LNCaP clone FGC (cell line): ENCODE measurements around the gene ACTR1A.

Experiments
- DNase-seq: peaks from one replicate; pipeline ENCODE4 v3.0.0-alpha.2; 2011; ENCODE audit warnings: low read depth
- H3K4me3 ChIP-seq: 2 replicates; pipeline ENCODE4 v1.5.1; 2011; ENCODE audit warnings: mild to moderate bottlenecking, low read depth, low read length, control low read depth
- TF ChIP-seq, protein P1 (sequence below): IDR thresholded peaks from 2 replicates; pipeline ENCODE4 v1.5.1; 2012; ENCODE audit warnings: mild to moderate bottlenecking; ENCODE audit not compliant: control insufficient read depth, insufficient read depth; ENCODE audit errors: extremely low read depth

ACTR1A gene

DNA sequence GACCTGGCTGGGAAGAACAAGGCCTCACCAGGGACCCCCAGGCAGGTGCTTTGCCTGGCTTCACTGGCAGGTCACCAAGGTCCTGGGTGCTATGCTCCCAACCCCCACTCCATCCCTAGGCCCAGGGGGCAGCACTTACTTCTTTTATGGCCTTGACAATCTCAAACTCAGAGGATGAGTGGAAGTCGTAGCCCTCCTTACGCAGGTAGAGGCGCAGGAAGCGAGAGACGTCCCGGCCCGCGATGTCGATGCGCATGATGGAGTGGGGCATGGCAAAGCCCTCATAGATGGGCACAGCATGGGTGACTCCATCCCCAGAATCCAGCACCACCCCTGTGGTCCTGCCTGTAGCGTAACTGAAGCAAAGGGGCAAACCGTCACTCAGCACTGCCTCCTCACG lies 18.5 kb downstream of the ACTR1A start:
- no peak overlapping the region for H3K4me3 ChIP-seq
- TF ChIP-seq, protein P1, sequence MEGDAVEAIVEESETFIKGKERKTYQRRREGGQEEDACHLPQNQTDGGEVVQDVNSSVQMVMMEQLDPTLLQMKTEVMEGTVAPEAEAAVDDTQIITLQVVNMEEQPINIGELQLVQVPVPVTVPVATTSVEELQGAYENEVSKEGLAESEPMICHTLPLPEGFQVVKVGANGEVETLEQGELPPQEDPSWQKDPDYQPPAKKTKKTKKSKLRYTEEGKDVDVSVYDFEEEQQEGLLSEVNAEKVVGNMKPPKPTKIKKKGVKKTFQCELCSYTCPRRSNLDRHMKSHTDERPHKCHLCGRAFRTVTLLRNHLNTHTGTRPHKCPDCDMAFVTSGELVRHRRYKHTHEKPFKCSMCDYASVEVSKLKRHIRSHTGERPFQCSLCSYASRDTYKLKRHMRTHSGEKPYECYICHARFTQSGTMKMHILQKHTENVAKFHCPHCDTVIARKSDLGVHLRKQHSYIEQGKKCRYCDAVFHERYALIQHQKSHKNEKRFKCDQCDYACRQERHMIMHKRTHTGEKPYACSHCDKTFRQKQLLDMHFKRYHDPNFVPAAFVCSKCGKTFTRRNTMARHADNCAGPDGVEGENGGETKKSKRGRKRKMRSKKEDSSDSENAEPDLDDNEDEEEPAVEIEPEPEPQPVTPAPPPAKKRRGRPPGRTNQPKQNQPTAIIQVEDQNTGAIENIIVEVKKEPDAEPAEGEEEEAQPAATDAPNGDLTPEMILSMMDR, result no peak
- no peak for DNase-seq

- TF ChIP-seq, protein P1, result no peak
- DNase-seq, result no peak
- H3K4me3 ChIP-seq, result no peak overlapping the region
These were observed 22.1 kb downstream of the ACTR1A start for GRCh38 chr10:102480396-102480795.

- DNase-seq, result no peak
- TF ChIP-seq, protein P1, result no peak
- no peak overlapping the region for H3K4me3 ChIP-seq
These were observed 22.9 kb downstream of the ACTR1A start for GRCh38 chr10:102479651-102480050.

DNA sequence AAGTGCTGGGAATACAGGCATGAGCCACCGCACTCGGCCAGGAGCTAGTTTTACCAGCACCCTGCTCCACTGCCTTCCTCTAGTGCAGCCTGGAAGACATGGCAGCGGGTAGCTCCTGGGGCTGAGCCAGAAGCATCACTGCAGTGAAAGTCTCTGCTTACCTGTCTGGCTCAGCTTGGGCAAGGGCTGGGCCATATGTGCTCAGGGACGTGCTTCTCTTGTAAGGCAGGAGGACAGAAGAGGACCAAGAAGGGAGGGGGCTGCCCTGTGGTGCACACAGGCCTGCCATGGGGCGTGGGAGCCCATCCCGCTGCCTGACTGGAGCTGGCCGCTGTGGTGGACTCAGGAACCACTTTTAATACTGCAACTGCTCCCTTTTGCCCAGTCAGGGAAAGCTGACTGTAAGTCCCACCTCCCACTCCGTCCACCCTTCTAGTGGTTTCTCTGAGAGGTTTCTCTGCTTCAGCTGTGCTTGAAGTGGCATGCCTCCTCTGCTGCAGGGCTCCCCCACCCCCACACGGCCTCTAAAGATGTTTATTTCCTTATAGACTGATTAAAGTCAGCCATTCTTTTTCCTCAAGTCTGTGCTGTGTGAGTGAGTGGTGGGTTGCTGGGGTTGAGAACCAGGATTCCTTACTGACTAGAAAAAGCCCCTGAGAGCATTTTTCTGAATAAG lies 25.9 kb downstream of the ACTR1A start:
- H3K4me3 ChIP-seq, result no peak overlapping the region
- TF ChIP-seq, protein P1, result no peak
- DNase-seq, result no peak

DNA sequence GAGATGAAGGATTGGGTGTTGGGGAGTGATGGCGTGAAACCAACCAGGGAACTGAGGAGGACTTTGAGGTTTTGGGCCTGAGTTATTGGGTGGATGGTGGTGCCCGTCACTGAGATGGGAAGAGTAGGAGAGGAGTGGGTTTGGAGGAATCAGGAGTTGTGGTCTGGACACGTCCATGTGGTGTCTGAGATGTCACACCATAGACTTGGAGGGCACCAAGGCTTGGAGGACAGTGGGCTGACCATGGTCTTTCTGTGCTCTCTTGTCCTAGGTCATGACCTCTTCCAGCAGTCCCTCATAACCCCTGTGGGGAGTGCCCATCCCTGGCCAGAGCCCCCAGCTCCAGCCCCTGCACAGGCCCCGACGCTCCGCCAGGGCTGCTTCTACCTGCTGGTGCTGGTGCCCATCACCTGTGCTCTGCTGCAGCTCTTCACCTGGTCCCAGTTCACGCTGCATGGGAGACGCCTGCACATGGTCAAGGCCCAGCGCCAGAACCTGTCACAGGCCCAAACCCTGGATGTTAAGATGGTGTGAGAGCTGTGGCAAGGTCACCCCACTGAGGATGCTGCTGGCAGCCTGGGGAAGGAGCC lies 27.0 kb downstream of the ACTR1A start:
- TF ChIP-seq, protein P1, result no peak
- no peak for DNase-seq
- no peak overlapping the region for H3K4me3 ChIP-seq

DNA sequence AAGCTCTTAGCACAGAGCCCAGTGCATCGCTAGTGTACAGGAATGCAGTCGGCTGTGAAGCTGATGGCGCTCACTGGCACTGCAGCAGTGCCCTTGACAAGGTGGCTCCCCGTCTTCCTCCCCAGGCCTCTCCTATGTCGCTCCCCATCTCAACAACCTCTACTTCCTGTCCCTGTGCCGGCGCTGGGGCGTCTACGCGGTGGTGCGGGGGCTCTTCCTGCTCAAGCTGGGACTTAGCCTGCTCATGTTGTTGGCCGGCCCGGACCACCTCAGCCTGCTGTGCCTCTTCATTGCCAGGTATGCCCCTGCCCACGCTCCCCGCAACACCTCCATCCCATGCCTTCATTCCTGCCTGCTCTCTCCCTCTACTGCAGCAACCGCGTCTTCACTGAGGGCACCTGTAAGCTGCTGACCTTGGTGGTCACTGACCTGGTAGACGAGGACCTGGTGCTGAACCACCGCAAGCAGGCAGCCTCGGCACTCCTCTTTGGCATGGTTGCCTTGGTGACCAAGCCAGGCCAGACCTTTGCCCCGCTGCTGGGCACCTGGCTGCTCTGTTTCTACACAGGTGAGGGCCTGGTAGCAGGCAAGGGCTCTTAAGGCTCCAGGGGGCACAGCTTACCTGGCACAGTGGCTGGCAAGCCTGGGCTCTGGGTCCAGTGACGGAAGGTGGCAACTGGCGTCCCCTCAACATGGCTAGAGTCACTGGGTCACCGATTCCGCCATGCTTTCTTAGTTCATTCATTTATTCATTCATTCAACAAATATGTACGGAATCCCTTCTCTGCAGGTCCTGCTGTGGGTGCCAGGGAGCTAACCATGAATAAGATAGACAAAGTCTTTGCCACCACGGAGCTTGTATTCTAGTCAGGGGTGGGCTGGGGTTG lies 28.8 kb downstream of the ACTR1A start:
- TF ChIP-seq, protein P1, result no peak
- no peak for DNase-seq

More for the DNA sequence above, 28.8 kb downstream of the ACTR1A start:
- H3K4me3 ChIP-seq, result no peak overlapping the region
